ENCODE results near the gene EDN3. TPM values are rescaled to one million over a fixed set of nuclear protein-coding genes. Genes with fewer than 3 reads are reported as not detected.

The EDN3 gene
- total RNA-seq, 1 donor from 2014 or later: not detected

DNA sequence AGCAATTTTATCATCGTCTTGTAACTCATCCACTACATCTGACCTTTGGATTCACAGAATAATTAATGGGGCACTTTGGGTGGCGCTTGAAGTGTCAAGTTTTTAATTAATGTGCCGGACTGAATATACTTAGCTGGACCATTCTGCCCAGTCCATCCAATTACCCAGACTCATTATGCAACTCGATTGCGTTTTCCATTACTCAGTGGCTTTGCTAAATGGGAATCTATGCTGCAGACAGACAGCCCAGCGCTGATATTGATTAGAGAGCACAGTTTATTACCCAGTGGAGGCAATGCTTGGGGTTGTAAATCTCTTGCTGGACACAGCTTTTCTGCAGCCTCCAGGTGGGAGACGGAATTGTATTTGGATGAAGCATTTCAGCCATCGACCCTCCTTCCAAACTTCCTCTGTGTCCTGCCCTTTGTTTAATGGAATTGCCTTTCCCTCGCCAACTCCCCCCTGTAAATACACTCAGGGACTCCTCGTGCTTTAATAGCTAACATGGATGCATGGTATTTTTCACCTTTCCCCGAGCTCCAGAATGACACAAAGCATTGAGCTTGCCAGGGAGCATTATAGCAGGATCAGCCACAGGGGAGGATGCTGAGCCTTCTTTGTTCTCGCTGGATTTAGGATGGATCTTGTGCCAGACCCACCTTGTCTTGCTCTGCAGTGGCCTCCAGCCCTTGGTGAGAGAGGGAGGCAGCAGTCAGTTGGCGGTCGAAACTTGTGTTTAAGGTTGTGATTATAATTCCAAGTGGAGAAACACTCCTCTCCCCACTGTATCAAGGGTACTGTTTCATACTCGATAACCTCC, 59.7 kb downstream of the EDN3 start:
- intact Hi-C loops (cut with micrococcal nuclease): no loop called here
- Mint-ChIP-seq H3K9me3 (no peaks in the 10 kb centered on the region), H3K27ac (no peak overlapping the region), H3K4me1 (peaks cover 4% of the 10 kb centered on the region), H3K27me3 (peaks cover 8% of the 10 kb centered on the region), H3K4me3 (no peak overlapping the region), H3K36me3 (ENCODE audit: low read depth) (no peaks in the 10 kb centered on the region)
- no peak for ATAC-seq (ENCODE audit: low read depth)
- ChIA-PET POLR2A (no interaction called here), CTCF (no interaction called here)
- DNase-seq: no peak
- TF ChIP-seq CTCF (IDR thresholded peaks at IDR 0.05): no peak

- H3K9me3 Mint-ChIP-seq: no peaks in the 10 kb centered on the region
- peaks cover 4% of the 10 kb centered on the region for H3K4me1 Mint-ChIP-seq
- no peak overlapping the region for H3K27ac Mint-ChIP-seq
- H3K27me3 Mint-ChIP-seq: peaks cover 8% of the 10 kb centered on the region
- TF ChIP-seq CTCF (IDR thresholded peaks at IDR 0.05): no peak
- H3K4me3 Mint-ChIP-seq: no peak overlapping the region
- DNase-seq: no peak
- intact Hi-C loops (cut with micrococcal nuclease): no loop called here
- CTCF ChIA-PET: no interaction called here
- no peak for ATAC-seq (ENCODE audit: low read depth)
- no peaks in the 10 kb centered on the region for H3K36me3 Mint-ChIP-seq (ENCODE audit: low read depth)
- POLR2A ChIA-PET: no interaction called here
Observed at GRCh38 chr20:59360934-59361333, 60.5 kb downstream of the EDN3 start.

DNA sequence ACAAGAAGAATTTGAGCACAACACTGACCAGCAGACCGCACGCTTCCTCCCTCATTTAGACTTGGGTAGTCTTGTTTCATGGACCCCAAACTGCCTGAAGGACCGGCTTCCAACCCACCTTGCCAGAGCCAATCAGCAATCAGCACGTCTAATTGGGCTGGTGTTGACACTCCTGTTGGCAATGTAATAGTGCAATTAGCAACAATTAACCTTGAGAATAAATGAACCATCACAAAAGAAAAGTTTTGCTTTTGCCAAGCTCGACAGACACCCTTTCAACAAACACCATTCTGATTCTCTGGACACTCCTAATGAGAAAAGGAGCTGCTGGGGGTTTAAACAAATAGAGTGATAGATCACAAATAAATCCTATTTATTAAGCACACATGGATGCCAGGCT, 61.0 kb downstream of the EDN3 start:
- H3K4me3 Mint-ChIP-seq: no peak overlapping the region

GRCh38 chr20:59363101-59363500, 62.7 kb downstream of the EDN3 start:
- peaks cover 4% of the 10 kb centered on the region for H3K4me1 Mint-ChIP-seq
- H3K9me3 Mint-ChIP-seq: no peaks in the 10 kb centered on the region
- ChIA-PET CTCF (no interaction called here), POLR2A (no interaction called here)
- ATAC-seq (ENCODE audit: low read depth): no peak
- DNase-seq: no peak
- intact Hi-C loops (cut with micrococcal nuclease): no loop called here
- H3K36me3 Mint-ChIP-seq (ENCODE audit: low read depth): no peaks in the 10 kb centered on the region
- H3K27me3 Mint-ChIP-seq: peaks cover 2% of the 10 kb centered on the region
- no peak overlapping the region for H3K27ac Mint-ChIP-seq
- TF ChIP-seq CTCF (IDR thresholded peaks at IDR 0.05): no peak
- no peak overlapping the region for H3K4me3 Mint-ChIP-seq

More for the DNA sequence above, 61.0 kb downstream of the EDN3 start:
- Mint-ChIP-seq H3K4me1 (peaks cover 4% of the 10 kb centered on the region), H3K36me3 (ENCODE audit: low read depth) (no peaks in the 10 kb centered on the region), H3K27ac (no peak overlapping the region), H3K27me3 (peaks cover 7% of the 10 kb centered on the region), H3K9me3 (no peaks in the 10 kb centered on the region)
- ChIA-PET CTCF (no interaction called here), POLR2A (no interaction called here)
- intact Hi-C loops (cut with micrococcal nuclease): no loop called here
- TF ChIP-seq CTCF (IDR thresholded peaks at IDR 0.05): no peak
- ATAC-seq (ENCODE audit: low read depth) (no peak), DNase-seq (no peak)

GRCh38 chr20:59364611-59365010, 64.2 kb downstream of the EDN3 start:
- no peaks in the 10 kb centered on the region for H3K36me3 Mint-ChIP-seq (ENCODE audit: low read depth)
- H3K4me3 Mint-ChIP-seq: no peak overlapping the region
- ChIA-PET CTCF (no interaction called here), POLR2A (no interaction called here)
- H3K4me1 Mint-ChIP-seq: no peaks in the 10 kb centered on the region
- H3K27ac Mint-ChIP-seq: no peak overlapping the region
- no peak for TF ChIP-seq CTCF (IDR thresholded peaks at IDR 0.05)
- DNase-seq (no peak), ATAC-seq (ENCODE audit: low read depth) (no peak)
- H3K9me3 Mint-ChIP-seq: no peaks in the 10 kb centered on the region
- intact Hi-C loops (cut with micrococcal nuclease): no loop called here
- H3K27me3 Mint-ChIP-seq: peaks cover 2% of the 10 kb centered on the region
